ENCODE data around the gene LSAMP. TPM values are rescaled to one million over a fixed set of nuclear protein-coding genes. Genes with fewer than 3 reads are reported as not detected.

LSAMP gene
- total and polyA plus RNA-seq, 2 of the 13 experiments (the other 11 are each of a cell fraction or from before 2014, with no cell fraction given) = not detected

DNA sequence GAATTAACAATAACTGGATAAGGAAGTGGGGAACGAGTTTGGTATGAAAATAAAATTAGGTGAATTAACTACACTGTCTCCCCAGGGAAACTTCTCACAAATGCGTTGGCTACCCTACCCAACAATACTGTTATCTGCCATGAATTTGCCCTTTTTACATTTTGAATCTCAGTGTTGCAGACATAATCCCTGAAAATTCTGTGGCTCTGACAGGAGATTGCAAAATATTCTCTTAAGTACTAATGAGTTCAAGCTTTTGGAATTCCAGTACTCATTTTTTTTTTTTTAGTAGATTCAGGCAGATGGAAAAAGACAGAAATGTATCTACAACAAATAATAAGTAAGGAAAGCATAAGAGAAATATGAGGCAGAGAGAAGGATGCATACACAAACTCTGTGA, 332.6 kb downstream of the LSAMP start (continued):
- no peak for TF ChIP-seq ZNF33B (CRISPR knock-in tag; IDR thresholded peaks at IDR 0.05)
- TF ChIP-seq FOXM1 (CRISPR knock-in tag; IDR thresholded peaks at IDR 0.05) = no peak
- no peak for TF ChIP-seq TOPORS (CRISPR knock-in tag; IDR thresholded peaks at IDR 0.05)
- TF ChIP-seq, protein P1, sequence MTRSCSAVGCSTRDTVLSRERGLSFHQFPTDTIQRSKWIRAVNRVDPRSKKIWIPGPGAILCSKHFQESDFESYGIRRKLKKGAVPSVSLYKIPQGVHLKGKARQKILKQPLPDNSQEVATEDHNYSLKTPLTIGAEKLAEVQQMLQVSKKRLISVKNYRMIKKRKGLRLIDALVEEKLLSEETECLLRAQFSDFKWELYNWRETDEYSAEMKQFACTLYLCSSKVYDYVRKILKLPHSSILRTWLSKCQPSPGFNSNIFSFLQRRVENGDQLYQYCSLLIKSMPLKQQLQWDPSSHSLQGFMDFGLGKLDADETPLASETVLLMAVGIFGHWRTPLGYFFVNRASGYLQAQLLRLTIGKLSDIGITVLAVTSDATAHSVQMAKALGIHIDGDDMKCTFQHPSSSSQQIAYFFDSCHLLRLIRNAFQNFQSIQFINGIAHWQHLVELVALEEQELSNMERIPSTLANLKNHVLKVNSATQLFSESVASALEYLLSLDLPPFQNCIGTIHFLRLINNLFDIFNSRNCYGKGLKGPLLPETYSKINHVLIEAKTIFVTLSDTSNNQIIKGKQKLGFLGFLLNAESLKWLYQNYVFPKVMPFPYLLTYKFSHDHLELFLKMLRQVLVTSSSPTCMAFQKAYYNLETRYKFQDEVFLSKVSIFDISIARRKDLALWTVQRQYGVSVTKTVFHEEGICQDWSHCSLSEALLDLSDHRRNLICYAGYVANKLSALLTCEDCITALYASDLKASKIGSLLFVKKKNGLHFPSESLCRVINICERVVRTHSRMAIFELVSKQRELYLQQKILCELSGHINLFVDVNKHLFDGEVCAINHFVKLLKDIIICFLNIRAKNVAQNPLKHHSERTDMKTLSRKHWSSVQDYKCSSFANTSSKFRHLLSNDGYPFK (CRISPR knock-in tag; IDR thresholded peaks at IDR 0.05; ENCODE audit: borderline replicate concordance) = no peak
- TF ChIP-seq, protein P2, sequence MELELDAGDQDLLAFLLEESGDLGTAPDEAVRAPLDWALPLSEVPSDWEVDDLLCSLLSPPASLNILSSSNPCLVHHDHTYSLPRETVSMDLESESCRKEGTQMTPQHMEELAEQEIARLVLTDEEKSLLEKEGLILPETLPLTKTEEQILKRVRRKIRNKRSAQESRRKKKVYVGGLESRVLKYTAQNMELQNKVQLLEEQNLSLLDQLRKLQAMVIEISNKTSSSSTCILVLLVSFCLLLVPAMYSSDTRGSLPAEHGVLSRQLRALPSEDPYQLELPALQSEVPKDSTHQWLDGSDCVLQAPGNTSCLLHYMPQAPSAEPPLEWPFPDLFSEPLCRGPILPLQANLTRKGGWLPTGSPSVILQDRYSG (CRISPR knock-in tag; IDR thresholded peaks at IDR 0.05) = no peak
- no peak for TF ChIP-seq ZNF34 (CRISPR knock-in tag; IDR thresholded peaks at IDR 0.05; ENCODE audit: borderline replicate concordance)
- no peak for TF ChIP-seq ZNF552 (CRISPR knock-in tag; IDR thresholded peaks at IDR 0.05; ENCODE audit: borderline replicate concordance)
- no peak for TF ChIP-seq PHF20 (CRISPR knock-in tag; IDR thresholded peaks at IDR 0.05)

DNA sequence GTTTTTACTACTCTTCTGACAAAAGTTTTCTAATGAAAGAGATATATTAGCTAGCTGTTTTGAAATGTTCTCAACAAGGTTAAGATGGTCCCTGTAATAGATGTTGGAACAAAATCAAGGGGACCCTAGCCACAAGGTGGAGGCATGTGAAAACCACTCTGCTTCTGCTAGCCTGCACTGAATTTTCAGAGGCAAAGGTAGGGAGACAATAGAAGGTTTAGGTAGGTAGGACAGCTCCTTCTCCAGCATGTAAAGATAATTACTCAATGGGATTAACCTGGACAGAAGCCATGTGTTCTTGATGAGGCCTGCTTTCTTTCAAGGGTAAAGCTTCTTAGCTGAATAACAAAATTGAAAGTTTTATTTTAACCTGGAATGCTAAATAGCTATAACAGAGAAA, 333.5 kb downstream of the LSAMP start:
- H3K27me3 ChIP-seq (ENCODE audit: control insufficient read depth in 1 of 2, insufficient read depth in 2 of 2, low read length in 2 of 2) = no peaks in the 10 kb centered on the region
- FAIRE-seq (no peak), ATAC-seq (no peak), DNase-seq (ENCODE audit: low spot score) (no peak)
- H3K9me3 ChIP-seq (ENCODE audit: low read length) = no peaks in the 10 kb centered on the region
- no peaks in the 10 kb centered on the region for H3K4me1 ChIP-seq (ENCODE audit: insufficient read depth, low read length)
- no peak overlapping the region for H3K4me2 ChIP-seq (ENCODE audit: low read depth, low read length)
- H3K27ac ChIP-seq (ENCODE audit: extremely low read length, insufficient read depth, low read length) = no peak overlapping the region
- BruUV-seq (replicated peaks) = no TSS peak
- no peak overlapping the region for H2AFZ ChIP-seq (ENCODE audit: low read length)
- H3K36me3 ChIP-seq (replicated peaks in 1 of 2; ENCODE audit: control insufficient read depth in 1 of 2, insufficient read depth in 2 of 2, low read length in 2 of 2) = no peaks in the 10 kb centered on the region
- H3K79me2 ChIP-seq (ENCODE audit: insufficient read depth, low read length) = no peaks in the 10 kb centered on the region
- no peak overlapping the region for H3K4me3 ChIP-seq (replicated peaks in 1 of 3; ENCODE audit: insufficient read depth in 1 of 3, low read depth in 2 of 3, low read length in 3 of 3)
- H4K20me1 ChIP-seq (ENCODE audit: insufficient read depth, low read length) = no peaks in the 10 kb centered on the region
- H3K9ac ChIP-seq (ENCODE audit: insufficient read depth, low read depth, low read length) = no peak overlapping the region
- POLR2A ChIA-PET = no interaction called here
- CTCF ChIA-PET (ENCODE audit: low intra/inter-chr PET ratio, low total read pairs) = no interaction called here
- in situ Hi-C loops (cut with HindIII; ENCODE audit: extremely low pct_ligation_motif_present, low pct_unique_long_range_greater_than_20kb) = no loop called here
- intact Hi-C loops (cut with micrococcal nuclease; ENCODE audit: unreplicated experiment) = no loop called here
- TF ChIP-seq ARNT2 (CRISPR knock-in tag; IDR thresholded peaks at IDR 0.05; ENCODE audit: low read depth) (no peak), RORA (CRISPR knock-in tag; IDR thresholded peaks at IDR 0.05) (no peak), MTF2 (CRISPR knock-in tag; IDR thresholded peaks at IDR 0.05; ENCODE audit: borderline replicate concordance) (no peak), DNMT1 (CRISPR knock-in tag; IDR thresholded peaks at IDR 0.05) (no peak), ZNF737 (CRISPR knock-in tag; IDR thresholded peaks at IDR 0.05; ENCODE audit: borderline replicate concordance) (no peak), NFE2L1 (CRISPR knock-in tag; IDR thresholded peaks at IDR 0.05; ENCODE audit: borderline replicate concordance) (no peak), ZNF549 (CRISPR knock-in tag; IDR thresholded peaks at IDR 0.05) (no peak), TP53 (CRISPR knock-in tag; conservative IDR thresholded peaks at IDR 0.05) (no peak), RFXANK (CRISPR knock-in tag; IDR thresholded peaks at IDR 0.05) (no peak), ZBTB7B (CRISPR knock-in tag; IDR thresholded peaks at IDR 0.05) (no peak), TBP (CRISPR knock-in tag; IDR thresholded peaks at IDR 0.05) (no peak)
- TF ChIP-seq, protein P3, sequence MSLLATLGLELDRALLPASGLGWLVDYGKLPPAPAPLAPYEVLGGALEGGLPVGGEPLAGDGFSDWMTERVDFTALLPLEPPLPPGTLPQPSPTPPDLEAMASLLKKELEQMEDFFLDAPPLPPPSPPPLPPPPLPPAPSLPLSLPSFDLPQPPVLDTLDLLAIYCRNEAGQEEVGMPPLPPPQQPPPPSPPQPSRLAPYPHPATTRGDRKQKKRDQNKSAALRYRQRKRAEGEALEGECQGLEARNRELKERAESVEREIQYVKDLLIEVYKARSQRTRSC (CRISPR knock-in tag; IDR thresholded peaks at IDR 0.05; ENCODE audit: low read depth) = no peak
- TF ChIP-seq, protein P4, sequence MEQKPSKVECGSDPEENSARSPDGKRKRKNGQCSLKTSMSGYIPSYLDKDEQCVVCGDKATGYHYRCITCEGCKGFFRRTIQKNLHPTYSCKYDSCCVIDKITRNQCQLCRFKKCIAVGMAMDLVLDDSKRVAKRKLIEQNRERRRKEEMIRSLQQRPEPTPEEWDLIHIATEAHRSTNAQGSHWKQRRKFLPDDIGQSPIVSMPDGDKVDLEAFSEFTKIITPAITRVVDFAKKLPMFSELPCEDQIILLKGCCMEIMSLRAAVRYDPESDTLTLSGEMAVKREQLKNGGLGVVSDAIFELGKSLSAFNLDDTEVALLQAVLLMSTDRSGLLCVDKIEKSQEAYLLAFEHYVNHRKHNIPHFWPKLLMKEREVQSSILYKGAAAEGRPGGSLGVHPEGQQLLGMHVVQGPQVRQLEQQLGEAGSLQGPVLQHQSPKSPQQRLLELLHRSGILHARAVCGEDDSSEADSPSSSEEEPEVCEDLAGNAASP (CRISPR knock-in tag; IDR thresholded peaks at IDR 0.05; ENCODE audit: borderline replicate concordance) = no peak

All from HepG2 (cell line).